ENCODE results near the gene EIF5A2. TPM values are rescaled to one million over a fixed set of nuclear protein-coding genes. Genes with fewer than 3 reads are reported as not detected.
"Not testable (repeated sequence)": the region's sequence is repeated elsewhere in the genome, so short reads cannot be mapped to it uniquely, and the experiment has no call there.

Gene EIF5A2
- total RNA-seq, result 10 to 100 TPM; 16.9 to 18.3 TPM
- 1 to 10 TPM; 6.3 to 7.2 TPM for polyA plus RNA-seq (ENCODE audit: insufficient read length in 2 of 2)
- long read RNA-seq, donor 1, full-length matches to known transcripts, result 4 of 4 reads
- long read RNA-seq, donor 1, partial matches to known transcripts, result 0 of 4 reads
- long read RNA-seq, donor 1, other reads (novel, unspliced or antisense), result 0 of 4 reads
- long read RNA-seq, donor 2, full-length matches to known transcripts, result 2 of 2 reads
- long read RNA-seq, donor 2, partial matches to known transcripts, result 0 of 2 reads
- long read RNA-seq, donor 2, other reads (novel, unspliced or antisense), result 0 of 2 reads
- long read RNA-seq, donor 3, full-length matches to known transcripts, result 2 of 2 reads
- long read RNA-seq, donor 3, partial matches to known transcripts, result 0 of 2 reads
- long read RNA-seq, donor 3, other reads (novel, unspliced or antisense), result 0 of 2 reads
- long read RNA-seq, donor 4, full-length matches to known transcripts, result 2 of 2 reads
- long read RNA-seq, donor 4, partial matches to known transcripts, result 0 of 2 reads
- long read RNA-seq, donor 4, other reads (novel, unspliced or antisense), result 0 of 2 reads

DNA sequence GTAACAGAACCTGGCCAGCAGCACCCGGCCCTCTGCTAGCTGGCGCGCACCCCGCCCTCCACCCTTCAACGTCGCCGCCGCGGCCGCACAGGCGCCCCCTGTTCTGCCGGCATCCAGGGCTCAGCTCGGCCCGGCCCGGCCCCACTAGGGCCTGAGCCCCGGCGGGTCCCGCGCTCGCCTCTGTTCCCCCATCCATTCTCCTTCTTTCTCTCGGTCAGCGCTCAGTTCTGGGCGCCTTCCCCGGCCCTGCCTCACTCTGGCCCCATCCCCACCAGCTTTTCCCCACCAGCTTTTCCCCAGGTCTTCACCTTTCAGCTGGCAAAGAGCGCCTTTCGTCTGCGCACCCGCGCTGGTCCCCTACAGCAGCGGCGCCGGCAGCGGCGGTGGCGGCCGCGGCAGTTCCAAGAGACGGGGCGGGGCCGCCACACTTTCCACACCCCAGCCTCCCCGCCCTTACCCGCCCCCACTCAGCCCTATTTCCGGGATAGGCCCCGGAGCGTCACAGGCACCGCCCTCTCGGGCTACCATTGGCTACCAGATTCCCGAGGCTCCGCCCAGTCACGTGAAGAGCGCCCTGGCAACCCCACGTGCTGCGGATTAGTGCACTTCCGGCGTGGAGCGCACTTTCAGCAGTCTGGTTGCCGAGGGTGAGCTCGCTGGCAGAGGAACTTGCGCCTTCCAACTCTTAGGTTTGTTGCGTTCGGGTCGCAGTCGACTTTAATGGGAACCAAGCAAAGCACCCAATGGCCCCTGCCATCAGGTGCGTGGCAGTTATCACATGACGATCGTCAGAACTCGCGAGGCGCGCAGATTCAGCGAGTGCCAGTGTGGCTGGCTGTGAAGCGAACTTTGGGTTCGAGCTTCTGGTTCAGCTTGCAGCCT lies at the start of gene EIF5A2:
Gene EIF5A2 (minus strand): TSS at position 403 of the 882 bp plus-strand sequence. CDS start 831 bp downstream, outside the sequence.
- Histone ChIP-seq H3K27ac (ENCODE audit: low read depth, low read length) (peak within 1 kb of the TSS; percentile 65), H3K4me3 (ENCODE audit: low read depth, low read length) (peak within 1 kb of the TSS; percentile 74), H3K36me3 (ENCODE audit: control insufficient read depth, insufficient read depth, low read length) (no peaks in the 10 kb centered on the region)

DNA sequence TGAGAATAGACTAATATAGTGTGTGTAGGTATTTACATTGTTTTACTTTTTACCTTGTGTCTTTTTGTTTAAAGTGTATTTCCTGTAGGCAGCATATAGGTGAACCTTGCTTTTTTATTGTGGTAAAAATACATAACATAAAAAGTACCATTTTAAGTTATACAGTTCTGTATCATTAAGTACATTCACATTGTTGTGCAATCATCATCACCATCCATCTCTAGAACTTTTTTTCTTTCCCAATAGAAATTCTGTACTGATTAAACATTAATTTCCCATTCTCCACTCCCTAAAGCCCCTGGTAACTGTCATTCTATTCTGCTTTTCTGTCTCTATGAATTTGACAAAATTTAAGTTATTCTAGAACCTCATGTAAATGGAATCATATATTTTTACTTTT lies 48.2 kb upstream of the EIF5A2 start:
- Histone ChIP-seq H3K9me3 (ENCODE audit: control insufficient read depth, insufficient read depth, low read length) (no peaks in the 10 kb centered on the region), H3K27me3 (ENCODE audit: control insufficient read depth, insufficient read depth, low read length) (no peaks in the 10 kb centered on the region), H3K27ac (ENCODE audit: low read depth, low read length) (no peak overlapping the region), H3K36me3 (ENCODE audit: control insufficient read depth, insufficient read depth, low read length) (no peaks in the 10 kb centered on the region), H3K4me1 (ENCODE audit: control insufficient read depth, insufficient read depth, low read length) (no peaks in the 10 kb centered on the region), H3K4me3 (ENCODE audit: low read depth, low read length) (no peak overlapping the region)
- DNase-seq (ENCODE audit: low read depth in 4 of 6, low spot score in 6 of 6), result no peak

More for the DNA sequence above, at the start of gene EIF5A2:
- H3K27me3 ChIP-seq (ENCODE audit: control insufficient read depth, insufficient read depth, low read length), result no peaks in the 10 kb centered on the region
- DNase-seq (ENCODE audit: low read depth in 4 of 6, low spot score in 6 of 6), result peak; percentile 78 to 99 (median 91)
- WGBS (ENCODE audit: insufficient coverage), result 9% methylated on average over 73 of the region's 73 CpGs
- peaks cover 7% of the 10 kb centered on the region for H3K9me3 ChIP-seq (ENCODE audit: control insufficient read depth, insufficient read depth, low read length)
- peaks cover 12% of the 10 kb centered on the region for H3K4me1 ChIP-seq (ENCODE audit: control insufficient read depth, insufficient read depth, low read length)

DNA sequence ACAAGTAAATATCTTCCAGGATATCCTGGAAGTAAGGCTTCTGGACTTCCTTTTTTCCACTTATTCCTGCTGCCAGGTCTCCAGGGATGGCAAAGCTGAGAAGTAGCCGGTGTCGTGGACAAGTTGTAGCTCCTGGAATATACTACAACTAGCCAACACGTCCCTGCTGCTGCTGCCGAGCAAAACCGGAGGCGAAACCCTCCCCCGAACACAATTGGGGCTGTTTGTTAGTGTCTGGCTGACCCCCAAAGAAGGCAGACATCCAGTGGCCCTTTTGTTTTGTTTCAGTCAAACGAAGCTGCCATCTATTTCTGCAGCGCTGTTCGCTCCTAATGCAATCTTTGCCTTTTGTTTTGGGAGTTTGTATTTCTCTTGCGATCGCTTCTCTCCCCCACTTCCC lies 45.3 kb upstream of the EIF5A2 start:
- no peaks in the 10 kb centered on the region for H3K36me3 ChIP-seq (ENCODE audit: control insufficient read depth, insufficient read depth, low read length)
- peak in 2 of 6 donors; percentile 5 to 19 for DNase-seq (ENCODE audit: low read depth in 4 of 6, low spot score in 6 of 6)
- H3K27me3 ChIP-seq (ENCODE audit: control insufficient read depth, insufficient read depth, low read length), result no peaks in the 10 kb centered on the region
- no peaks in the 10 kb centered on the region for H3K9me3 ChIP-seq (ENCODE audit: control insufficient read depth, insufficient read depth, low read length)
- H3K27ac ChIP-seq (ENCODE audit: low read depth, low read length), result no peak overlapping the region
- 56% methylated on average over 7 of the region's 12 CpGs for WGBS (ENCODE audit: insufficient coverage)
- H3K4me1 ChIP-seq (ENCODE audit: control insufficient read depth, insufficient read depth, low read length), result no peaks in the 10 kb centered on the region
- H3K4me3 ChIP-seq (ENCODE audit: low read depth, low read length), result no peak overlapping the region

DNA sequence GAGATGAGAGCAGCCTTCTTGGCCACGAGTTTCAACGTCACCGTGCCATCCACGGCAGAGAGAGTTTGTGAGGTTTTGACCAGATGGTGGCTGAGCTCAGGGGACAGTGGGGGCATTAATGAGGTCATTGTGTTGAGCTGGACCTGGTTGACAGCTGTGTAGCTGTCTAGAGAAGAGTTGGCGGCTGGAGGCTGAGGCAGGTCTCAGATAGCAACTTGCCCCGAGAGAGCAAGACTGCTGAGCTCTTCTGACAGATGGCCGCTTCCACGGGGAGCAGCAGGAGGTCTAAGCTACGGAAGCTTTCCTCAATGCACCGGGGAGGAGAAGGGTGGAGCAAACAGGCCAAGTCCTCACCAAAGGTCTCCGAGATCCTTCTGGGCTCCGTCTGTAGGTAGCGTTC lies 44.8 kb upstream of the EIF5A2 start:
- no peak overlapping the region for H3K27ac ChIP-seq (ENCODE audit: low read depth, low read length)
- H3K4me3 ChIP-seq (ENCODE audit: low read depth, low read length), result no peak overlapping the region

DNA sequence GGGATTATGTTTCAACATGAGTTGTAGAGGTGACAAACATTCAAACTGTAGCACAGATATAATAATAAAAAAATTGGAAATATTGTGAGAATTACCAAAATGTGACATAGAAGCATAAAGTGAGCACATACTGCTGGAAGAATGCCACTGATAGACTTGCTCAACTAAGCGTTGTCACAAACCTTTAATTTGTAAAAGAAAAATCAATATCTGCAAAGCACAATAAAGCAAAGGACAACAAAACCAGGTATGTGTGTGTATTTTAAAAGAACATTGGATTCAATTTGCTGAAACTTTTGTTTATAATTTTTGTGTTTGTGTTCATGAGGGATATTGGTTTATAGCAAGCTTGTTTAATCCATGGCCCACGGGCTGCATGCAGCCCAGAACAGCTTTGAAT lies 40.8 kb upstream of the EIF5A2 start:
- peaks cover 1% of the 10 kb centered on the region for H3K9me3 ChIP-seq (ENCODE audit: control insufficient read depth, insufficient read depth, low read length)
- no peaks in the 10 kb centered on the region for H3K36me3 ChIP-seq (ENCODE audit: control insufficient read depth, insufficient read depth, low read length)
- 83% methylated on average over 1 of the region's 2 CpGs for WGBS (ENCODE audit: insufficient coverage)
- H3K27ac ChIP-seq (ENCODE audit: low read depth, low read length), result no peak overlapping the region
- H3K4me1 ChIP-seq (ENCODE audit: control insufficient read depth, insufficient read depth, low read length), result no peaks in the 10 kb centered on the region
- H3K27me3 ChIP-seq (ENCODE audit: control insufficient read depth, insufficient read depth, low read length), result no peaks in the 10 kb centered on the region
- H3K4me3 ChIP-seq (ENCODE audit: low read depth, low read length), result no peak overlapping the region
- DNase-seq (ENCODE audit: low read depth in 4 of 6, low spot score in 6 of 6), result no peak

More for the DNA sequence above, 44.8 kb upstream of the EIF5A2 start:
- Histone ChIP-seq H3K9me3 (ENCODE audit: control insufficient read depth, insufficient read depth, low read length) (no peaks in the 10 kb centered on the region), H3K36me3 (ENCODE audit: control insufficient read depth, insufficient read depth, low read length) (no peaks in the 10 kb centered on the region), H3K27me3 (ENCODE audit: control insufficient read depth, insufficient read depth, low read length) (no peaks in the 10 kb centered on the region), H3K4me1 (ENCODE audit: control insufficient read depth, insufficient read depth, low read length) (no peaks in the 10 kb centered on the region)
- DNase-seq (ENCODE audit: low read depth in 4 of 6, low spot score in 6 of 6), result no peak
- 83% methylated on average over 13 of the region's 13 CpGs for WGBS (ENCODE audit: insufficient coverage)

DNA sequence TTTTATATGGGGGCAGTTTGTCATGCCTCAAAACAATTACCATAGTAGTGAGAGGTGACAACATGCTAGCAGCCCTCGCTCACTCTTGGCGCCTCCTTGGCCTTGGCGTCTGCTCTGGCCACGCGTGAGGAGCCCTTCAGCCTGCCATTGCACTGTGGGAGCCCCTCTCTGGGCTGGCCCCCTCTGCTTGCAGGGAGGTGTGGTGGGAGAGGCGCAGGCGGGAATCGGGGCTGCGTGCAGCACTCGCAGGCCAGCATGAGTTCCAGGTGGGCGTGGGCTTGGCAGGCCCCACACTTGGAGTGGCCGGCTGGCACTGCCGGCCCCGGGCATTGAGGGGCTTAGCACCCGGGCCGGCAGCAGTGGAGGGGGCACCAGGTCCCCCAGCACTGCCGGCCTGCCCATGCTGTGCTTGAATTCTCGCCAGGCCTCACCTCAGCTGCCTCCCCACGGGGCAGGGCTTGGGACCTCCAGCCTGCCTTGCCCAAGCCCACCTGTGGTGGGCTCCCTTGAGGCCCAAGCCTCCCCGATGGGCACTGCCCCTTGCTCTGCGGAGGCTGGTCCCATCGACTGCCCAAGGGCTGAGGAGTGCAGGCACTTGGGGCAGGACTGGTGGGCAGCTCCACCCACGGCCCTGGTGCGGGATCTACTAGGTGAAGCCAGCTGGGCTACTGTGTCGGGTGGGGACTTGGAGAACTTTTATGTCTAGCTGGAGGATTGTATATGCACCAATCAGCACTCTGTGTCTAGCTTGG lies 38.8 kb upstream of the EIF5A2 start:
- no peak overlapping the region for H3K4me3 ChIP-seq (ENCODE audit: low read depth, low read length)
- H3K27ac ChIP-seq (ENCODE audit: low read depth, low read length), result no peak overlapping the region
- WGBS (ENCODE audit: insufficient coverage), result 96% methylated on average over 23 of the region's 25 CpGs
- H3K9me3 ChIP-seq (ENCODE audit: control insufficient read depth, insufficient read depth, low read length), result peaks cover 1% of the 10 kb centered on the region
- DNase-seq (ENCODE audit: low read depth in 4 of 6, low spot score in 6 of 6), result no peak
- no peaks in the 10 kb centered on the region for H3K4me1 ChIP-seq (ENCODE audit: control insufficient read depth, insufficient read depth, low read length)
- H3K27me3 ChIP-seq (ENCODE audit: control insufficient read depth, insufficient read depth, low read length), result no peaks in the 10 kb centered on the region
- no peaks in the 10 kb centered on the region for H3K36me3 ChIP-seq (ENCODE audit: control insufficient read depth, insufficient read depth, low read length)

DNA sequence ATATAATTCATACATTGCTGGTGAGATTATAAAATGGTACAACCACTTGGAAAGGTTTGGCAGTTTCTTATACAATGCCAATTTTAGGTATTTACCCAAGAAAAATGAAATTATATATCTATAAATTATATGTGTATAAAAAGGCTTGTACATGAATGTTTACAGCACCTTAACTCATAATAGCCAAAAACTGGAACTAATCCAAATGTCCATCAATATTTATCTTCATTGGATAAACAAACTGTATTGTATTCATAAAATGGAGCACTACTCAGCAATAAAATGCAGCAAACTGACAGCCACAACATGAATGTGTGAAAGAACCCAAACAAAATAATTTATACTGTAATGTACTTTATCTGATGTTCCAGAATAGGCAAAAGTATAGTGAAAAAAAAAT lies 33.6 kb upstream of the EIF5A2 start:
- H3K9me3 ChIP-seq (ENCODE audit: control insufficient read depth, insufficient read depth, low read length), result peaks cover 3% of the 10 kb centered on the region
- H3K27ac ChIP-seq (ENCODE audit: low read depth, low read length), result no peak overlapping the region
- H3K36me3 ChIP-seq (ENCODE audit: control insufficient read depth, insufficient read depth, low read length), result no peaks in the 10 kb centered on the region
- no peak overlapping the region for H3K4me3 ChIP-seq (ENCODE audit: low read depth, low read length)
- H3K4me1 ChIP-seq (ENCODE audit: control insufficient read depth, insufficient read depth, low read length), result no peaks in the 10 kb centered on the region
- no peak for DNase-seq (ENCODE audit: low read depth in 4 of 6, low spot score in 6 of 6)
- no peaks in the 10 kb centered on the region for H3K27me3 ChIP-seq (ENCODE audit: control insufficient read depth, insufficient read depth, low read length)

DNA sequence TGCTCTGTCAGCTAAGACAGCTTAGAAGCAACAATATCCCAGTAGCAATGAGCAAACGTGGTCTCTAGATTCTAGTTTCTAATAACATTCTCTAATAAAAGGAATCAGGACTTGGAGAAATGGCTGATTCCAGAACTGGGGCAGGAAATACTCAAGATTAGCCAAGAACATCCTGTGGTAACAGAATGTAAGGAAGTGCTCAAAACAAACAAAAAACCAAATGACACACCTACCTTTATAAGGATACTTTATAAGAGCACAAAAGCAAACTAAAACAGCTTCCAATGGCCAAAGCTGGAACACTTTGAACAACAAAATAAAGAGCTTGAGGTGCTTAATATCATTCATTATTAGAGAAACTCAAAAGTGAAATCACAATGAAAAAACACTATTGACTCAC lies 33.1 kb upstream of the EIF5A2 start:
- no CpG with 5 or more reads among the region's 1 CpG for WGBS (ENCODE audit: insufficient coverage)
- DNase-seq (ENCODE audit: low read depth in 4 of 6, low spot score in 6 of 6), result no peak
- Histone ChIP-seq H3K4me1 (ENCODE audit: control insufficient read depth, insufficient read depth, low read length) (no peaks in the 10 kb centered on the region), H3K36me3 (ENCODE audit: control insufficient read depth, insufficient read depth, low read length) (no peaks in the 10 kb centered on the region), H3K9me3 (ENCODE audit: control insufficient read depth, insufficient read depth, low read length) (peaks cover 2% of the 10 kb centered on the region), H3K27ac (ENCODE audit: low read depth, low read length) (no peak overlapping the region), H3K4me3 (ENCODE audit: low read depth, low read length) (no peak overlapping the region), H3K27me3 (ENCODE audit: control insufficient read depth, insufficient read depth, low read length) (no peaks in the 10 kb centered on the region)

DNA sequence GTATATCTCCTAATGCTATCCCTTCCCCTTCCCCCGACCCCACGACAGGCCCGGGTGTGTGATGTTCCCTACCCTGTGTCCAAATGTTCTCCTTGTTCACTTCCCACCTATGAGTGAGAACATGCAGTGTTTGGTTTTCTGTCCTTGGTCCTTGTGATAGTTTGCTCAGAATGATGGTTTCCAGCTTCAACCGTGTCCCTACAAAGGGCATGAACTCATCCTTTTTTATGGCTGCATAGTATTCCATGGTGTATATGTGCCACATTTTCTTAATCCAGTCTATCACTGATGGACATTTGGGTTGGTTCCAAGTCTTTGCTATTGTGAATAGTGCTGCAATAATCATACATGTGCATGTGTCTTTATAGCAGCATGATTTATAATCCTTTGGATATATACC lies 24.6 kb upstream of the EIF5A2 start:
- not testable (repeated sequence) for H3K27me3 ChIP-seq (ENCODE audit: control insufficient read depth, insufficient read depth, low read length); H3K4me1 ChIP-seq (ENCODE audit: control insufficient read depth, insufficient read depth, low read length); H3K9me3 ChIP-seq (ENCODE audit: control insufficient read depth, insufficient read depth, low read length); DNase-seq (ENCODE audit: low read depth in 4 of 6, low spot score in 6 of 6); H3K27ac ChIP-seq (ENCODE audit: low read depth, low read length); H3K36me3 ChIP-seq (ENCODE audit: control insufficient read depth, insufficient read depth, low read length); H3K4me3 ChIP-seq (ENCODE audit: low read depth, low read length)
- WGBS (ENCODE audit: insufficient coverage), result no CpG with 5 or more reads among the region's 4 CpGs

Data from spinal cord (tissue), 10 donors.